COR-L47 (cell line): ENCODE data around the gene FMO3.

Experiments used
- DNase-seq: peaks from one replicate; lab custom pipeline; 2025; lab: John Stamatoyannopoulos, UW

Gene FMO3

GRCh38 chr1:171090604-171091003 lies at the start of gene FMO3:
FMO3 (plus strand) TSS chr1:171090905; CDS start chr1:171092659, 1,754 bp downstream.
- no peak for DNase-seq

- no peak for DNase-seq
These were observed 42.7 kb upstream of the FMO3 start for GRCh38 chr1:171048014-171048413.

- DNase-seq: no peak
These were observed 37.7 kb upstream of the FMO3 start for GRCh38 chr1:171052977-171053376.

- DNase-seq: no peak
These were observed 34.6 kb upstream of the FMO3 start for GRCh38 chr1:171055966-171056643.

- no peak for DNase-seq
These were observed 29.1 kb upstream of the FMO3 start for GRCh38 chr1:171061425-171062143.

- no peak for DNase-seq
These were observed 27.8 kb upstream of the FMO3 start for GRCh38 chr1:171062902-171063301.

GRCh38 chr1:171075041-171075440 lies 15.7 kb upstream of the FMO3 start:
- no peak for DNase-seq

GRCh38 chr1:171081314-171081753 lies 9.4 kb upstream of the FMO3 start:
- no peak for DNase-seq

- DNase-seq: no peak
These were observed 8.9 kb upstream of the FMO3 start for GRCh38 chr1:171081763-171082201.

- no peak for DNase-seq
These were observed 8.1 kb upstream of the FMO3 start for GRCh38 chr1:171082606-171083005.

GRCh38 chr1:171083222-171083621 lies 7.5 kb upstream of the FMO3 start:
- DNase-seq: no peak

- no peak for DNase-seq
These were observed 6.6 kb upstream of the FMO3 start for GRCh38 chr1:171084091-171084490.

GRCh38 chr1:171084870-171085269 lies 5.8 kb upstream of the FMO3 start:
- no peak for DNase-seq

GRCh38 chr1:171087896-171088295 lies 2.8 kb upstream of the FMO3 start:
- DNase-seq: no peak

GRCh38 chr1:171103862-171104261 lies 13.2 kb downstream of the FMO3 start:
- no peak for DNase-seq

GRCh38 chr1:171107262-171107940 lies 16.7 kb downstream of the FMO3 start:
- no peak for DNase-seq

- no peak for DNase-seq
These were observed 17.3 kb downstream of the FMO3 start for GRCh38 chr1:171107969-171108368.

- DNase-seq: no peak
These were observed 19.3 kb downstream of the FMO3 start for GRCh38 chr1:171109966-171110365.

- no peak for DNase-seq
These were observed 20.1 kb downstream of the FMO3 start for GRCh38 chr1:171110621-171111326.

- DNase-seq: no peak
These were observed 21.4 kb downstream of the FMO3 start for GRCh38 chr1:171112119-171112518.

- no peak for DNase-seq
These were observed 22.7 kb downstream of the FMO3 start for GRCh38 chr1:171113382-171113781.

GRCh38 chr1:171115280-171115897 lies 24.7 kb downstream of the FMO3 start:
- no peak for DNase-seq
